ENCODE results near the gene ACBD4.

- TF ChIP-seq CTCF (IDR thresholded peaks at IDR 0.05 in 8 of 11, conservative IDR thresholded peaks at IDR 0.05 in 3 of 11) (no peak), POLR2A (IDR thresholded peaks at IDR 0.05) (no peak), POLR2AphosphoS5 (IDR thresholded peaks at IDR 0.05) (no peak)
Observed at GRCh38 chr17:45117848-45118646, 17.4 kb upstream of the ACBD4 start.

All from spleen (tissue), 7 donors.